HepG2 (cell line): ENCODE results near the gene CPNE2. TPM values are rescaled to one million over a fixed set of nuclear protein-coding genes. Genes with fewer than 3 reads are reported as not detected.

Source experiments
- ATAC-seq: fragments of 200-7000 bp; cut with Tn5 transposase; 3 replicates; pipeline ENCODE4 v1.9.1; 2020; ENCODE audit warnings: mild to moderate bottlenecking, moderate library complexity
- BruUV-seq: library from RNA; stranded (reverse); fragments of 400-500 nt; replicated peaks from 2 replicates; lab custom pipeline; 2021; lab: Mats Ljungman, UMichigan
- CTCF ChIA-PET: fragments of 300-600 bp; formaldehyde crosslinking; extraction: SDS; loops from one replicate; lab custom pipeline; 2021; ENCODE audit warnings: low total read pairs, inconsistent platforms, low intra/inter-chr PET ratio; lab: Yijun Ruan, JAX
- POLR2A ChIA-PET: fragments of 350-600 bp; sonication (Branson Sonifier 250); formaldehyde crosslinking; loops from one replicate; lab custom pipeline; 2020; ENCODE audit warnings: antibody characterized with exemption, inconsistent platforms; lab: Yijun Ruan, JAX
- DNase-seq: peaks from one replicate; pipeline ENCODE4 v3.0.0-alpha.2; 2015; ENCODE audit warnings: low spot score
- FAIRE-seq: peaks from 3 replicates; lab custom pipeline; 2011; peaks lifted over from hg19 to GRCh38; lab: Jason Lieb, UNC
- H2AFZ ChIP-seq: one replicate; pipeline ENCODE4 v1.6.1; 2011; ENCODE audit warnings: low read length, inconsistent platforms
- H3K27ac ChIP-seq: fragments of 300-600 bp; 3 replicates; pipeline ENCODE4 v1.8.0; 2011; ENCODE audit warnings: mixed run types, mild to moderate bottlenecking, mixed read lengths, low read length, inconsistent platforms; ENCODE audit not compliant: insufficient read depth; ENCODE audit errors: extremely low read length
- H3K27me3 ChIP-seq, 2 experiments: fragments of 200-600 bp in 1 of 2; 2 replicates in 1 of 2; 3 replicates in 1 of 2; pipeline versions ENCODE4 v1.6.0 to v1.8.0; 2011; ENCODE audit warnings: low read length in 2 of 2, mild to moderate bottlenecking in 2 of 2, moderate library complexity in 2 of 2, inconsistent platforms in 1 of 2; ENCODE audit not compliant: insufficient read depth in 2 of 2, control insufficient read depth in 1 of 2
- H3K36me3 ChIP-seq, 2 experiments: fragments of 200-600 bp in 1 of 2; replicated peaks in 1 of 2; 2 replicates in 1 of 2; 3 replicates in 1 of 2; pipeline versions ENCODE4 v1.5.1 to v1.8.0; 2011; ENCODE audit warnings: low read length in 2 of 2, inconsistent platforms in 1 of 2; ENCODE audit not compliant: insufficient read depth in 2 of 2, control insufficient read depth in 1 of 2
- H3K4me1 ChIP-seq: 2 replicates; pipeline ENCODE4 v1.5.1; 2012; ENCODE audit warnings: low read length, inconsistent platforms; ENCODE audit not compliant: insufficient read depth
- H3K4me2 ChIP-seq: 2 replicates; pipeline ENCODE4 v1.6.0; 2011; ENCODE audit warnings: low read depth, low read length, inconsistent platforms
- H3K4me3 ChIP-seq, 3 experiments: fragments of 200-600 bp in 1 of 3; sonication (generic), shearing (Covaris generic) in 1 of 3; replicated peaks in 1 of 3; 2 replicates each; pipeline ENCODE4 v1.5.1; 2011 to 2016; ENCODE audit warnings: low read length in 3 of 3, inconsistent platforms in 2 of 3, low read depth in 2 of 3, mild to moderate bottlenecking in 2 of 3, control low read depth in 1 of 3, mixed read lengths in 1 of 3; ENCODE audit not compliant: insufficient read depth in 1 of 3
- H3K79me2 ChIP-seq: one replicate; pipeline ENCODE4 v1.6.1; 2011; ENCODE audit warnings: low read length, inconsistent platforms; ENCODE audit not compliant: insufficient read depth
- H3K9ac ChIP-seq: 2 replicates; pipeline ENCODE4 v1.6.0; 2011; ENCODE audit warnings: mild to moderate bottlenecking, low read depth, low read length, inconsistent platforms; ENCODE audit not compliant: insufficient read depth
- H3K9me3 ChIP-seq: 2 replicates; pipeline ENCODE4 v1.5.1; 2012; ENCODE audit warnings: mild to moderate bottlenecking, low read length
- H4K20me1 ChIP-seq: 2 replicates; pipeline ENCODE4 v1.6.0; 2011; ENCODE audit warnings: inconsistent platforms, mild to moderate bottlenecking, low read length, moderate library complexity; ENCODE audit not compliant: insufficient read depth
- DMTF1 ChIP-seq: sonication (generic); formaldehyde crosslinking; IDR thresholded peaks from 2 replicates; pipeline ENCODE4 v1.4.0; 2020; ENCODE audit warnings: mild to moderate bottlenecking, missing genetic modification reagents
- KDM5B ChIP-seq: sonication (generic); formaldehyde crosslinking; IDR thresholded peaks from 2 replicates; pipeline ENCODE4 v1.4.0; 2020; ENCODE audit warnings: missing genetic modification reagents, mild to moderate bottlenecking, borderline replicate concordance
- NCOA2 ChIP-seq: sonication (generic); formaldehyde crosslinking; IDR thresholded peaks from 2 replicates; pipeline ENCODE4 v1.8.0; 2022; ENCODE audit warnings: inconsistent platforms
- NFAT5 ChIP-seq: sonication (generic); formaldehyde crosslinking; IDR thresholded peaks from 2 replicates; pipeline ENCODE4 v1.4.0; 2020; ENCODE audit warnings: missing genetic modification reagents
- NFYB ChIP-seq: sonication (generic); formaldehyde crosslinking; IDR thresholded peaks from 2 replicates; pipeline ENCODE4 v1.4.0; 2020; ENCODE audit warnings: missing genetic modification reagents
- NONO ChIP-seq, 2 experiments: fragments of 450-650 bp in 1 of 2; sonication (generic) in 1 of 2; formaldehyde crosslinking in 1 of 2; IDR thresholded peaks in 1 of 2; conservative IDR thresholded peaks in 1 of 2; 2 replicates each; pipeline versions ENCODE4 v1.6.1 to v1.8.0; 2017 to 2022; ENCODE audit warnings: mild to moderate bottlenecking in 1 of 2, missing genetic modification reagents in 1 of 2, moderate library complexity in 1 of 2
- STAT5B ChIP-seq: sonication (generic); formaldehyde crosslinking; IDR thresholded peaks from 2 replicates; pipeline ENCODE4 v1.4.0; 2020; ENCODE audit warnings: missing genetic modification reagents
- TOE1 ChIP-seq: sonication (generic); formaldehyde crosslinking; IDR thresholded peaks from 2 replicates; pipeline ENCODE4 v1.4.0; 2020; ENCODE audit warnings: mild to moderate bottlenecking, missing genetic modification reagents
- YEATS2 ChIP-seq: sonication (generic); formaldehyde crosslinking; IDR thresholded peaks from 2 replicates; pipeline ENCODE4 v1.4.0; 2020; ENCODE audit warnings: missing genetic modification reagents, borderline replicate concordance
- ZNF354B ChIP-seq: sonication (generic); formaldehyde crosslinking; IDR thresholded peaks from 2 replicates; pipeline ENCODE4 v1.8.0; 2022; ENCODE audit warnings: mild to moderate bottlenecking, missing genetic modification reagents
- ZSCAN29 ChIP-seq: sonication (generic); formaldehyde crosslinking; conservative IDR thresholded peaks from 2 replicates; pipeline ENCODE4 v1.4.0; 2020; ENCODE audit warnings: mild to moderate bottlenecking, missing genetic modification reagents
- WGBS: methylation state at CpG from one replicate; pipeline ENCODE4 v1.1.6; 2017; ENCODE audit warnings: low lambda C conversion rate; 5-methylcytosine and 5-hydroxymethylcytosine counted together
- in situ Hi-C: cut with HindIII; loops from 2 replicates; pipeline ENCODE4 v1.10.0; 2017; ENCODE audit warnings: low pct_unique_long_range_greater_than_20kb; ENCODE audit not compliant: extremely low pct_ligation_motif_present
- intact Hi-C: fragments of 100-400 bp; cut with micrococcal nuclease; formaldehyde crosslinking; loops from one replicate; pipeline ENCODE4 v1.10.0; 2022; ENCODE audit not compliant: unreplicated experiment
- polyA plus RNA-seq, 8 experiments: library from polyadenylated mRNA; depleted of rRNA in 3 of 8; stranded (reverse) in 7 of 8; unstranded in 1 of 8; fragments of >200 nt; fragmentation: Illumina TruSeq in 4 of 8; extraction: Trizol in 4 of 8; gene quantifications; 2 replicates each; pipeline versions ENCODE4 v1.2.1 to v1.2.3, GENCODE V29; 2011 to 2016; ENCODE audit warnings: low read depth in 4 of 8, missing spikeins in 1 of 8, mixed read lengths in 1 of 8; ENCODE audit not compliant: insufficient read depth in 1 of 8
- total RNA-seq, 5 experiments: library from RNA; depleted of rRNA; stranded (reverse); fragments of >200 nt; fragmentation: Illumina TruSeq; extraction: Trizol; gene quantifications; 2 replicates each; pipeline ENCODE4 v1.2.3, GENCODE V29; 2016; ENCODE audit warnings: low read depth in 1 of 5

Gene CPNE2
- total and polyA plus RNA-seq, 2 of the 13 experiments (the other 11 are each of a cell fraction or from before 2014, with no cell fraction given), result 10.6 to 23.3 TPM

- H3K4me2 ChIP-seq, result no peak overlapping the region
- WGBS, result 52% methylated on average over 8 of the region's 9 CpGs
- TF ChIP-seq TOE1 (no peak), KDM5B (CRISPR knock-in tag) (no peak), YEATS2 (CRISPR knock-in tag) (no peak), NONO (IDR thresholded peaks at IDR 0.05) (no peak), NONO (CRISPR knock-in tag; conservative IDR thresholded peaks at IDR 0.05) (no peak), STAT5B (CRISPR knock-in tag) (no peak), NCOA2 (CRISPR knock-in tag) (no peak), ZSCAN29 (CRISPR knock-in tag) (no peak), ZNF354B (CRISPR knock-in tag) (no peak)
- no peak for FAIRE-seq
- ATAC-seq, result peak; percentile 21; the same call in 2 of the 3 replicates
- no peaks in the 10 kb centered on the region for H3K9me3 ChIP-seq
- H4K20me1 ChIP-seq, result no peaks in the 10 kb centered on the region
- BruUV-seq, result no TSS peak
- CTCF ChIA-PET, result no interaction called here
- no peaks in the 10 kb centered on the region for H3K36me3 ChIP-seq
- H3K4me1 ChIP-seq, result no peaks in the 10 kb centered on the region
- in situ Hi-C loops, result no loop called here
- H3K79me2 ChIP-seq, result no peaks in the 10 kb centered on the region
- intact Hi-C loops, result no loop called here
- no peak overlapping the region for H3K9ac ChIP-seq
- no peak for DNase-seq
- peaks cover 0 to 2% of the 10 kb centered on the region in 2 experiments; a peak in 1 of 5 replicates for H3K27me3 ChIP-seq
- H3K4me3 ChIP-seq, result no peak overlapping the region
- no peak overlapping the region for H2AFZ ChIP-seq
- no peak overlapping the region for H3K27ac ChIP-seq
- POLR2A ChIA-PET, result no interaction called here
Measured at GRCh38 chr16:57107321-57107922, 15.0 kb downstream of the CPNE2 start.

GRCh38 chr16:57108432-57108831 lies 16.0 kb downstream of the CPNE2 start:
- FAIRE-seq (no peak), DNase-seq (no peak), ATAC-seq (no peak)
- Histone ChIP-seq H3K9me3 (no peaks in the 10 kb centered on the region), H2AFZ (no peak overlapping the region), H4K20me1 (no peaks in the 10 kb centered on the region), H3K4me2 (no peak overlapping the region), H3K79me2 (no peaks in the 10 kb centered on the region), H3K4me3 (no peak overlapping the region), H3K27ac (no peak overlapping the region), H3K9ac (no peak overlapping the region), H3K4me1 (no peaks in the 10 kb centered on the region), H3K36me3 (no peaks in the 10 kb centered on the region), H3K27me3 (peaks cover 0 to 2% of the 10 kb centered on the region in 2 experiments; a peak in 1 of 5 replicates)
- intact Hi-C loops (no loop called here), in situ Hi-C loops (no loop called here)
- ChIA-PET CTCF (no interaction called here), POLR2A (no interaction called here)
- BruUV-seq, result no TSS peak
- TF ChIP-seq NFYB (CRISPR knock-in tag) (no peak), NFAT5 (CRISPR knock-in tag) (no peak), DMTF1 (CRISPR knock-in tag) (no peak), ZSCAN29 (CRISPR knock-in tag) (no peak)
- WGBS, result 12% methylated on average over 1 of the region's 1 CpG
